NCI-H2081 treated with DMSO at 0.1 percent for 48 hours (cell line): Measurements from ENCODE around the gene PIGP.
"Not testable (repeated sequence)": the region's sequence is repeated elsewhere in the genome, so short reads cannot be mapped to it uniquely, and the experiment has no call there.

Source experiments
- DNase-seq: peaks from one replicate; lab custom pipeline; 2025; lab: John Stamatoyannopoulos, UW

The PIGP gene

GRCh38 chr21:37044643-37045042 lies 28.2 kb downstream of the PIGP start:
- DNase-seq: no peak

GRCh38 chr21:37043818-37044217 lies 29.1 kb downstream of the PIGP start:
- no peak for DNase-seq

- no peak for DNase-seq
Observed at GRCh38 chr21:37041706-37042271, 31.1 kb downstream of the PIGP start.

GRCh38 chr21:37040212-37040611 lies 32.7 kb downstream of the PIGP start:
- no peak for DNase-seq

- no peak for DNase-seq
Observed at GRCh38 chr21:37039411-37040075, 33.3 kb downstream of the PIGP start.

GRCh38 chr21:37036177-37036576 lies 36.7 kb downstream of the PIGP start:
- DNase-seq: no peak

- DNase-seq: not testable (repeated sequence)
Observed at GRCh38 chr21:37034394-37034793, 38.5 kb downstream of the PIGP start.

GRCh38 chr21:37032877-37033471 lies 39.9 kb downstream of the PIGP start:
- no peak for DNase-seq

GRCh38 chr21:37032293-37032692 lies 40.6 kb downstream of the PIGP start:
- no peak for DNase-seq

- no peak for DNase-seq
Observed at GRCh38 chr21:37030864-37031263, 42.0 kb downstream of the PIGP start.

GRCh38 chr21:37028570-37028969 lies 44.3 kb downstream of the PIGP start:
- no peak for DNase-seq

- DNase-seq: no peak
Observed at GRCh38 chr21:37026499-37026898, 46.4 kb downstream of the PIGP start.

- DNase-seq: no peak
Observed at GRCh38 chr21:37017951-37018679, 54.8 kb downstream of the PIGP start.
